HG03521 (cell line): ENCODE results near the gene AGAP1.
"Not testable (repeated sequence)": the region's sequence is repeated elsewhere in the genome, so short reads cannot be mapped to it uniquely, and the experiment has no call there.

Source experiments
- ATAC-seq: cut with Tn5 transposase; IDR thresholded peaks from one replicate; pipeline ENCODE4 v1.9.1; 2021; ENCODE audit warnings: mild to moderate bottlenecking, moderate library complexity; ENCODE audit not compliant: unreplicated experiment

The AGAP1 gene

DNA sequence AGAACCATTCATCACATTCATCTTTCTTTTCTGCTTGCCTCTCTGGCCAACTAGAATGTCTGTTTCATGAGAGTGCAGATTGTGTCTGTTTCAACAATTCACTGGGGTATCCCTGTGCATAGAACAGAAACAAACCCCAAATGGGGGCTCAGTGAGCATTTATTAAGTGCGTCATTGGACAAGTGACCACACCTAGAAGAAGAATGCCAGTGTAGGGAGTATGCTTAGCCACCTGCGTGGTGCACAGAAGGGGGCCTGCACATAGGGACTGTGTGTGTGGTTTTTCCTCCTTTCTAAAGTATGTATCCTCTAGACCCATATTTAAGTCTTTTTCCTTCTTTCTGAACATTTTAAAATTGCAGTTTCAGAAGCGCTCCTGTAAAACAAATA is 255.9 kb downstream of the AGAP1 start:
- ATAC-seq, result no peak

DNA sequence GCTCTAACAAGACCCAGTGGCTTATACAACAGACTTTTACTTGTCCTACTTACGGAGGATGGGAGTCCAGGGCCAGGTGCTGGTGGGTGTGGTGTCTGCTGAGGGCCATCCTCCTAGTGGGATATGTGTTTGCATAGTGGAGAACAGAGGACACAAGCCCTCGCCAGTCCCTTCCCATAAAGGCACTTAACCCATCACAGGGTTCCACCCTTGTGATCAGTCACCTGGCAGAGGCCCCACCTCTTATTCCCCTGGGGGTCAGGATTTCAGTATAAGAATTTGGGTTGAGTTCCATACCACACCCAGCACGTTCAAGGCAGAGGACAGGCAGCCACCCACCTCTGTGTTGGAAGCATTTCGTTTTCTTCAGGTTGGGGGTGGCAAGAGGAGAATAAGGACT is 259.0 kb downstream of the AGAP1 start:
- no peak for ATAC-seq

DNA sequence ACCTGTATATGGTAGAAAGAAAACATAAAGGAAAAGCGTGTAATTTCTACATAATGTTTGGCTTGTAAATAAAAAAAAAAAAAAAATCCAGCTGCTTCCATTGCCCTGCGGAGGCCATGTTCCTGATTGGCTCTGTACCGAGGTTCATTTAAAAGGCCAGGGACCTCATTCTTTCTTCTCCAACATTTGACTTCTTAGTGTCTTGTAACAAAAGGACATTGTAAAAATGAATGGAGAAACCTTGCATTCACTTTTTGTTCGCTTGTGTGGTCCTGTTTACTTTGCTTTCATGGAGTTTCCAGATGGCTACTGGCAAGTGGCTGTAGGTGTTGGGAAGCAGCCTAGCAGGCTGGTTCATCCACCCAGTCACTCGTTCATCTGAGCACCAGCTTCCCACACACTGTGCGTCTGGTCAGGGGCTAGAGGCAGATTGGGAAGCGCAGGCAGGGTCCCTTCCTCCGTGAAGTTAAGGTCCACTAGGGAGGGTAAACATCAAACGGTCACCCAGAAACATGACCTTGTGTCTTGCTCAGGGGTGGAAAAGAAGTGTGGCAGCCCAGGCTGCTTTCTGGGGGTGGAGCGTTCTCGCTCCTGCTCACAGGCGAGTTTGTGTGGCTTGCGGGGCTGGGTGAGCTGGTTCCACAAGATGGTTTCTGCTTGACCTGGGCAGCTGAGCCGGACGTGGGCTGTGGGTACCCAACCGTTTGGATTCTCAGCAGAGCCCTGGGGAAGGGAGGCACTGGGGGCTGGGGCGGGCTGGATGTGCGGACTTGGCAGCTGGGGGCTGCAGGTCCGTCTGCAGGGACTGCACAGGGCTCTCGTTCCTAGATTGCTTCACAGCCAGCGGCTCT is 260.7 kb downstream of the AGAP1 start:
- no peak for ATAC-seq

DNA sequence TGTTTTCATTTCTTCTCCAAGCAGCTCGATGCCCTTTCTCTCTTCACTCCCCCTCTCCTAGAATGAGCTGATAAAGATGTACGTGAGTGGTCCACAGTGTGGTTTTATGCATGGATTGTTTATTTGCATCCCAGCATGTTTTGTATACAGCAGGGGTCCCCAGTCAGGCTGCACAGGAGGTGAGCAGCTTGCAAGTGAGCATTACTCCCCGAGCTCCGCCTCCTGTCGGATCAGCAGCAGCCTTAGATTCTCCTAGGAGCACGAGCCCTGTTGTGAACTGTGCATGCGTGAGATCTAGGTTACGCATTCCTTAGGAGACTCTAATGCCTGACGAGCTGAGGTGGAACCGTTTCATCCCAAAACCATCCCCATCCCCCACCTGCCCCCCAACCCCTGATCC is 262.6 kb downstream of the AGAP1 start:
- ATAC-seq, result no peak

DNA sequence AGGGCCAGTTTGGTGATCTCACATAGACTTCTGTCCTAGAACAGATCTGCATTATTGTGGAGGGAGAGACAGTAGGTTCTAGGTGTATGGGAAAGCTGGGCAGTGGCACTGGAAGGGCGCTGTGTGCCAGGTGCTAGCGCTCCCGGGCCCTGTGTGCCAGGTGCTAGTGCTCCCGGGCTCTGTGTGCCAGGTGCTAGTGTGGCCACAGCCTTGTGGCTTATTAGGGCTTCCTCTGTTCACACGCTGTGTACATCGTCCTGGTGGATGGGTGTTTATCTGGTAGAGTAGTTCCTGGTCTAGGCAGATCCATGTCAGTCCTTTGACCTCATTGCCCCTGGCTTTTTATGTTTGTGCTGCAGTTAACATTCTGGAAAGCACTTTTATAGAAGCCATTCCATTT is 263.4 kb downstream of the AGAP1 start:
- no peak for ATAC-seq

DNA sequence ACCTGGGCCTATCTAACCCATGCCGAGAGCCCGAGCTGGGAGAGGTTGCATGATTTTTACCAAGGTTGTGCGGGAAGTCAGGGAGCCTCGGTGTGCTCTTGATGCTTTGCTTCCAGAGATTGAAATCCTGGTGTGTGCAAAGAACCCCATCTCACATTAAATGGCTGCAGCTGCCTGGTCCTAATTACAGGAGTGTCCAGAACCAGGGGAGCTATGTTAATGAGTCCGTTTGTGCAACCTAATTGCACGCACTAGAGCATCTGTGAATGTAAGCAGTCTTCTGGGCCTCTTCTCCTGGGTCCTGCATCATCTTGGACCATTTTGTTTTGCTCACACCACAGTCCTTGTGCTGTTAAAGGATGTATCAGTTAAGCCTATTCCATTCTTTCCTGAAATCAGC is 263.8 kb downstream of the AGAP1 start:
- ATAC-seq, result no peak

DNA sequence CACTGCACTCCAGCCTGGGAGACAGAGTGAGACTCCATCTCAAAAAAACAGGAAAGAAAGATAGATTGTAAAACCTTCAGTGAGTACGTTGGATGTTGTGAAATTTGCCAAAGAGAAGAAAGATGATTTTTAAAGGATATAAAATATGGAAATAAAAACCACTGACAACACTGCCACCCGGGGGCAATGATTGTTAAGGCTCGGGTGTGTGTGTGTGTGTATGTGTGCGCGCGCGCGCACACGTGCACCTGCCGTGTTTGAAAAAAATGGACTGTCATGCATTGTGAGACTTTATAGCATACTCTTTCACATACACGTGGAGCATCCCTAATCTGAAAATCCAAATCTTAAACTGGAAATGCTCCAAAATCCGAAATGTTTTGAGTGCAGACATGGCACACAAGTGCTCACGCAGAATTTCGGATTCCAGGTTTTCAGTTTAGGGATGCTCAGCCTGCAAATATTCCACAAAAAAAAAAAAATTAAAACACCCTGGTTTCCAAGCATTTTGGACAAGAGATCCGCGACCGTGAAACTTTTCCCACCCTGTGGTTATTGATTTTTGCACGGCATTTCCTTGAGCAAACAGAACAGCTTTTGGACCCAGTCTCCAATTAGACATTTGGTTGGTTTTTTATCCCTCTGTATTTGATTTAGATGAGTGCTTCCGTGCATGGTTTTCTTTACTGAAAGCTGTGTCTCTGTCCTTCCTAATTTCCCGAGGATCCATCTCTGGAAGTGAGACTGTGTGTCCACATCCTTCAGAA is 269.2 kb downstream of the AGAP1 start:
- ATAC-seq, result no peak

DNA sequence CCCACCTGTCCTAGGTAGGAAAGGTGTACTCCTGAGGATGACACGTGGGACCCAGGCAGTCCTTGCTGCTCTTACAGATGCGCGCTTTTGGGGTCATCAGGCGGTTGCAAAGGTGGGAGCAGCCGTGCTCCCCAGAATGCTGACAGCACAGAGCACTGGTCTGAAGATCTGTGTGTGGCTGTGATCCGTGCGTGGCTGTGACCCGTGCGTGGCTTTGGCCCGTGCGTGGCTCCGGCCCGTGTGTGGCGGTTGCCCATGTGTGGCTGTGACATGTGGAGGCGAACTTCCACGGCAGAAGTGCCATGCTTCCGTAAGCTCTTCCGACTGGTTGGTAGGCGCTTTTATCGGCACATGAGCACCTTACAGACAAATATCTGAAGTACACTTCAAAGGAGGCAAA is 270.0 kb downstream of the AGAP1 start:
- ATAC-seq, result no peak

DNA sequence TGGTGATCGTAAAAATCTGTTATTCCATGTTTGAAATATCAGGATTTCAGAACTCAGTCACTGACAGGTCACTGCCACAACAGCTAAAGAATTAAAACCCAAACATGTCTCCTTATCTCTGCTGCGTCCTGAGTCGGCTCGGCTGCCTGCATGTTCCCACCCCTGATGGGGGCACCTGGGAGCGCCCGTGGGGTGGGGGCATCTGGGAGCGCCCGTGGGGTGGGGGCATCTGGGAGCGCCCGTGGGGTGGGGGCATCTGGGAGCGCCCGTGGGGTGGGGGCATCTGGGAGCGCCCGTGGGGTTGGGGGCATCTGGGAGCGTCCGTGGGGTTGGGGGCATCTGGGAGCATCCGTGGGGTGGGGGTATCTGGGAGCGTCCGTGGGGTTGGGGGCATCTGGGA is 270.6 kb downstream of the AGAP1 start:
- not testable (repeated sequence) for ATAC-seq

DNA sequence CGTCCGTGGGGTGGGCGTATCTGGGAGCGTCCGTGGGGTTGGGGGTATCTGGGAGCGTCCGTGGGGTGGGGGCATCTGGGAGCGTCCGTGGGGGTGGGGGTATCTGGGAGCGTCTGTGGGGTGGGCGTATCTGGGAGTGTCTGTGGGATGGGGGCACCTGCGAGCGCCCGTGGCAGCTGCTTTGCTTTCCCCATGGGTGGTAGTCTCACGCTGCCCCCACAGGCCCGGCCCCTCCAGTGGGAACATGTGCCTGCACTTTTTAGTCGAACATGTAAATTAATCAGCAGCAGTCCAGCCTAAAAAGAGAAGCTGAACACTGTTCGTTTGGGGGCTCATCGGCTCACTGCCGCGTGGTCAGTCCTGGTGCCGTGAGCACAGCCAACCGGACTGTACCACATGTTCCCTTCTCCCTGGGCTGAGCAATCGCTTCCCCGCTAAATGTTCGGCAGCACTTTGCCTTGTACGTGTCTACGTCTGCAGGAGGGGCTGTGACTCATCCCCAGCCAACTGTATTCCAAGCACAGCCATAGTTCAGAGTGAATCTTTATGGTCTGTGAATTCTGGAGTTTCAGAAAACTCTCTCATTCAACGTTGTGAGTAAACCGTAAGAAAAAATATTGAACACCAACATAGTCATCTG is 271.5 kb downstream of the AGAP1 start:
- ATAC-seq, result no peak

DNA sequence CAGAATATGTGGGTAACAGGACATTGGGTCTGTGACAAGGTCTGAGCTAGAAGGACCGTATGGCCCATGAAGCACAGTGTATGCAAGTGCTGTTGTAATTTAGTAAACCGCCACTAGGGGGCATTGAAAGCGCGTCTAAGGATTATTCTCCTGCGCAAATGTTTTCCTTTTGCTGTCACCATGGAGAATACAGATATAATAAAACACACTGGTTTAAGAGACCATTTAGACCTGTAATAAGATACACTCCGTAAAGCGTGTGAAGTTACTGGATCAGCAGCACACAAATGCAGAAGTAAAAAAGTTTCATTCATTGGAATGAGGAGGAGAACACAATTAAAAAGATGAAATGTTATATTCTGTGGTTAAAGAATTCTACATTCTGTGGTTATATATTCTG is 272.4 kb downstream of the AGAP1 start:
- peak; percentile 61 for ATAC-seq

DNA sequence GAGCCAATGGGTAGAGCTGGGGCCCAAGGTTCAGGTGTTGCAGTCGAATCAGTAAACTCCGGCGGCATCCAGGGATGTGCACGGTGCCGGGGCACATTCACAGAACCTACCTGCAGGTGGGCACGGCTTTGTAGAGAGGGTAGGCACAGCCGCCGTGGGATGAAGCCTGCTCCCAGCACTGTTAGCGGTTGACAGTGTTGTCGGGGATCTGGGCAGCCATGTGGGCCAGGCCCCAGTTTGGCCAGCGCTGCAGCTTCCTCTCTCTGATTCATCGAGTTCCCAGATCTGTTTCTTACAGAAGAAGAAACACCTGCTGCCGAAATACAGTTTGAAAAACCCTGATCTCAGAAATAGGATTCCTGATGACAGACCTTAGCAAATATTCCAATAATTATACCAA is 274.8 kb downstream of the AGAP1 start:
- no peak for ATAC-seq

DNA sequence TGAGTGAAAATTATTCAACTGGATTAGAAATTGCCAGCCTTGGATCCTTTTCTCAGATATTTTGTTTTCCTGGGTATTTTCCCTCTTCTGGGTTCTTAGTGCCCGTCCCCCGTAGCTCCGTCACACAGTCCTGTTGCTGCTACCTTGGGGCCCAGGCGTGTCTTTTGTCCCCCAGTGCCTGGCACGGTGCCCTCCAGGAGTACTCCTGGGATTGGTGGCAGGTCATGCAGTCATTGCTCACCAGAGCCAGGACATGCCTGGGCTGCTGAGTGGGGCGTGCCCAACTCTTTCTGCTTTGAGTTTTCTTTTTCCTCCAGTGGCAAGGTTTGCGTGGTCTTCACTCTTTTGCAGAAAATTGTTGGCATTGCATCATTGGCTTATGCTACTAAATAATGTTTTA is 275.2 kb downstream of the AGAP1 start:
- no peak for ATAC-seq

DNA sequence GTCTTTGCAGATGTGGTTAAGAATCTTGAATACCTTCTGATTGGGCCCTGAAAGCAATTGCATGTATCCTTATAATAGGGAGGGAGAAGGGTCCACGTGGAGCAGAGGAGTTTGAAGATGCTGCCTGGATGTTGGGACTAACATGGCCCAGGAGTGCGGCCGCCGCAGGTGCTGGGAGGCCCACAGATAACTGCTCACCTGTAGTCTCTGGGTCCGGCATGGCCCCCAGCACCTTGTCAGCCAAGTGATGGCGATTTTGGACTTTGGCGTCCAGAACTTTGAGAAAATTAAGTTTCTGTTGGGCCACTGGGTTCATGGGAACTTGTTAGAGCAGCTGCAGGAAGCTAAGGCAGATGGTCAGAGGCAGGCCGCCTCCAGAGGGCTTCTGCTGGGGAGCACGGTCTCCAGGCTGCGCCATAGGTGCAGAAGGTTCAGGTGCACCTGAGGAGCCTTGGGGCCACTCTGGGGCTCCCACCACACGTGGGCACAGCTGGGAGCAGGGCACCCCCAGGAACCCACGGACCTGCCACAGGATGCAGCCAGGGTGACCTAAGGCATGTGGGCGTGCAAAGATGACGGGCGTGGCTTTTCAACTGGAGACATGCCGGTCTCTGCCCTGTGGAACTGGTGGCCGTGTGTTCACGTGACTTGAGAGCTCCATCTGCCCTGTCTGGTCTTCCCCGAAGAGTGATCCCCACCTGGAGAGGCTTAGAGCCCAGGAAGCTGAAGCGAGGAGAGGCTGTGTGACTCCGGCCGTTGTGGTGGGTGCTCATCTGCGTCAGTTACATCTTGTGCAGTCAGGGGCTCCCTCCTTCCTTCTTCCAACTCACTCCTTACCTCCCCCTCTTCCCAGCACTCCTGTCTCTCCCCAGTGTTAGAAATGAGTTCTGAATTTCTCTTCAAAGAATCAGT is 277.3 kb downstream of the AGAP1 start:
- no peak for ATAC-seq

DNA sequence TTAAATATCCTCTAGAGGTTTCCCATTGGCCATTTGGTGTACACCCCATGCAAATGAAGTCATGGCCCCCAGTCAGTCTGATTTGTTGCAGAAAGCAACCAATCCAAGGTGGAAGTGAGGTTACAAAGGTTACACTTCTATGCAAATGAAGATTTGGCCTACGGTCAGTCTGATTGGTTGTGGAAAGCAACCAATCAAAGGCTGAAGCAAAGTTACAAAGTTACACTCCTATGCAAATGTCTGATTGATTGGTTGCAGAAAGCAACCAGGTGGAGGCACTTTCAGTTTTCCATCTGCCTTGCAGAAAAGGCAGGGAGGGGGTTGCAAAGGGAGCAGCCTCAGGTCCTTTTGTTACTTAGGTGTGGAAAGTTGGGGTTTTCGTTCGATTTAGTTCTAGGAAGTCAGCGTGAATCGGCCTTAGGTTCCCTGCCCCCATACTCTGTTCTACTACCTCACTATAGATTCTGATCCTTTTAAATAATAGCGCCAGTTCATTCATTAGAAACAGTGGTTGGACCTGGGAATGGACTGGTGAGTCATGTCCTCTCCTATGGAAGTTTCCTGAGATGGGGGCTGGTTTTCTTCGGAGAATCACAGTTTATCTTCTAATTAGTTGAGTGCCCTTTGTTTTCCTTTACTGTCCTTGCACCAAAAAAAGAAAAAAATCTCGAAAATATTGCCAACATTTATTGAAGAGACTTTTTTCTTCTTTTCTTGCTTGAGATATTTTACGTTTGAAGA is 279.5 kb downstream of the AGAP1 start:
- no peak for ATAC-seq

DNA sequence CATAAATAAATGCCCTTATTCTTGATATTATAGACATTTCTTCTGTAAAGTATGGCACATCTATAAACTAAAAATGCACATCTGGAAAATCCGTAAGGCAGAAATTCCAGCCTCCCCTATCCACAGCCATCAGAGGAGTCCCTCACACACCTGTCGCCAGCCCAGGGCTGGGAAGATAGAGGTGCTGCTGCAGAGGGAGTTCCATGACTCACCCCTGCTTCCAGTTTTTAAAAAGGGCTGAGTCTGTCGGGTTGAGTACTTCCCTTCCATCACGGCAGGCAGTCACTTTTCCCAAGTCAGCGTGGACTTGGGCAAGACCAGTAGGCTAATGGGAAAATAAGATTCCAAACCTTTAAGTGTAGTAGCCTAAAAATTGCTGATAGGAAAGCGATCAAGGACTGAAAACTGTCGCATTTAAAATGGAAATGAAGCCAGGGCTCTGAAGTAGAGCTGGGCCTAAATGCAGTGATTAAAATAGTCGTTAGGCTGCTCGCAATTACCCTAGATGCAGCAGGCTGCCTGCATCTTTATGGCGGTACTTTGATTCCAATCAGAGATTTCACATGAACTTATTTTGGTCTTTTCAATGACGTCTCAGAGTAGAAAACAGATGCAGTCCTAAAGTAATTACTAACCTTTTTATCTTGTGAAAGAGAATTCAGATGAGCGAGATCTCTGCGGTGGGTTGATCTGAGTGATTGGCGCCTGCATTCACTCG is 280.5 kb downstream of the AGAP1 start:
- ATAC-seq, result no peak

DNA sequence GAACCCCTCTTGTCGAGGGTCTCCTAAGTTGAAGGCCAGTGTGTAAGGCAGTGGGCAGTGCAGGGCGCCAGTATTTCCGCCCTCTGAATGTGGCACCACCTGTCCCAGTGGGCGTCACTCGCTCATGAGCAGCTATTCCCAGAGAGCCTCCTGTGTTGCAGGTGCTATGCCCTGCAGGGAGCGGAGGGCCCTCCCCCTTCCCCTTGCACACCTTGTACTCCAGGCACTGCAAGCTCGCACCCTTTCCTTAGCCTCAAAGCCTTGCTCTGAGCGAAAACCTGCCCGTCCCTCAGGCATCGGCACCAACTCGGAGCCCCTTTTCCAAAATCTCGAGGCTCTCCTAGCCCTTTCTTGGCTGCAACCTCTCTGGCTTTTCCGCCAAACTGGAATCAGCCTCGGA is 282.7 kb downstream of the AGAP1 start:
- no peak for ATAC-seq

DNA sequence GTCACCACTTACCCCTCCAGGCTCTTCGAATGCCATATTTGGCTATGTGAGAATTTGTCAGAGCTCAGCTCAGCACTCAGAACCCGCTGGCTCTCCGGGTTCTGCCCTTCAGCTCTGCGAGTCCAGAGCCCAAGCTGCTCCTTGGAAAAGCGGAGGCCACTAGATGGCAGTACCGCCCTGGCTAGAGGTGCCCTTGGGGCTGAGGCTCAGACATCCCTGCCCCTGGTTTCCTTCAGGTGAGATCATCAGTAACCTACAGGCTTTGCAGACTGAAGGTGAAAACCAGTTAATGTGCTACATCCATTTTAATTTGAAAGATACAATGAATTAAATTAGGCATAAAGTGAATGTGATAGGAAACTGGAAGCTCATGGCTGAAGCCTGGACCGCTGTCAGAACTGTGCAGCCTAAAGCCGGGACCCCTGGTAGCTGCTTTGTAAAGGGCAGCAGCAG is 285.6 kb downstream of the AGAP1 start:
- peak; percentile 59 for ATAC-seq

DNA sequence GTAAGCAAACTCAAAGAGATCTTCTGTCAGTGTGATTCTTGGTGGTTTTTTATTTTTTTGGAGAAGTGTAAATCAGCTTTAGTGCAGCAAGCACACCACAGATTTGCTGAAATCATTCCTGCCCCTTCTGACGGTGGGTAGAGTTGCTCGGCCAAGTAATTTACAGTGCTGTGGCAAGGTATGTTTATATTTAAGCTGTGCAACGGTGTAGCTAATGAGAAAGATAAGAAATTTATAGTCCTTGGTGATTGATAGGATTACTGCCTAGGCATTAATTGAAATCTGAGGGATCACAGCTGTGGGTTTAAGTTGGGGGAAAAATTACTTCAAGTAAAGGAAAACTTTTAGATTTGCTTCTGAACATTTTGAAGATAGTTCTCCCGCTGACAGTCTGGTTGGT is 286.6 kb downstream of the AGAP1 start:
- no peak for ATAC-seq
